NCI-H748 (cell line): ENCODE measurements around the gene ERI3.

Source experiments
- DNase-seq: peaks from one replicate; lab custom pipeline; 2025; ENCODE audit not compliant: unreplicated experiment; lab: John Stamatoyannopoulos, UW

ERI3 gene

DNA sequence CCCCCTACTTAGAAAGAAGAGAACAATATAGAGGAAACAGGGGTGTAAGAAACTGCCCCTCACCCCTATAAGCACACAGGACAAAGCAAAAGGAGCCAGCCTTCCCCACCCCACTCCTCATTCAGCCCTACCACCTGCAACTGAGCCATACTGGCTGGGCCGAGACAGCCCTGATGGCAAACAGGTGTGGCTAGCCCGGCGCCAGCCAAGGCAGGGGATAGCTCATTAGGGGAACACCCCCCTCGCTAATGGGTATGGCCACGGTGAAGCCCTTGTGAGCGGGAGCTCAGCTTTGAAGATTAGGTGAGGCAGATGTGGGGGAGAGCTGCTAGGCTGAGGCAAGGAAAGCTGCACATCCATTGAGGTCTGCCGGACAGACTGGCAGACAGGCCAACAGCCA, 65.5 kb downstream of the ERI3 start:
- DNase-seq: peak; percentile 90

DNA sequence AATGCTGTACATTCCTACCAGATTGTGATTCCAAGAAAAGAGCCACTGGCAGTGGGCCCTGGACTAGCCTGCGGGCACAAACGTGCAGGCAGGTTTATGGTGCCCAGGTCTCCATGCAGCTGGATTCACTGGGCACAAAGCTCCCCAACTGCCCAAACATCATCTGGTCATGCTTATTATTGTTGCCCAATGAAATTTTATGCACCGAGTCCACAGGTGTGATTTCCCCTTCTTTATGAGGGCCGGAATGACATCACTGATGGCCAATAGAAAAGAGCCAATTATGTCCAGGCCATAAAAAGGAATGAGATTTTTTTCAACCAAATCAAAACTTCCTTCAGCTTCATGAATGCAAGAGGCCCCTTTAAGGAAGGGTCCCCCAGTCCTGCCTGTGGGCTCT, 66.2 kb downstream of the ERI3 start:
- DNase-seq: peak; percentile 39

DNA sequence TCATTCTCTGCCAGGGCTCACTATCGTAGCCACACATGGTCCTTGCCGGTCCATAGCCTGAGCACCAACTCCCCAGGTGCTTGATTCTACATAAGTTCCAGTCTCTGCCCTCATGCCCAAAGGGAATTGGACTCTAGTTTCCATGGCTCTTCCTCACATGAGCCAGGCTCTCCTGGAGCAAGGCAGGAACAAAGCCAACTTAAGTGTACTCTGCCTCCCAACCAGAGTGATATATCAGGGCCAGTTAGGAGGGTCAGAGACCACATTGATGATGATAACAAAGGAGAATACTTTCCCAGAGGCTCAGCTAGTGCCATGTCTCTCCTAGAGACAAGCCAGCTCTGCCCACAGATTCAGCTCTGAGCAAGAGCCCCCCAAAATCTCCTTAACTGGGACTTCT, 70.9 kb downstream of the ERI3 start:
- no peak for DNase-seq

DNA sequence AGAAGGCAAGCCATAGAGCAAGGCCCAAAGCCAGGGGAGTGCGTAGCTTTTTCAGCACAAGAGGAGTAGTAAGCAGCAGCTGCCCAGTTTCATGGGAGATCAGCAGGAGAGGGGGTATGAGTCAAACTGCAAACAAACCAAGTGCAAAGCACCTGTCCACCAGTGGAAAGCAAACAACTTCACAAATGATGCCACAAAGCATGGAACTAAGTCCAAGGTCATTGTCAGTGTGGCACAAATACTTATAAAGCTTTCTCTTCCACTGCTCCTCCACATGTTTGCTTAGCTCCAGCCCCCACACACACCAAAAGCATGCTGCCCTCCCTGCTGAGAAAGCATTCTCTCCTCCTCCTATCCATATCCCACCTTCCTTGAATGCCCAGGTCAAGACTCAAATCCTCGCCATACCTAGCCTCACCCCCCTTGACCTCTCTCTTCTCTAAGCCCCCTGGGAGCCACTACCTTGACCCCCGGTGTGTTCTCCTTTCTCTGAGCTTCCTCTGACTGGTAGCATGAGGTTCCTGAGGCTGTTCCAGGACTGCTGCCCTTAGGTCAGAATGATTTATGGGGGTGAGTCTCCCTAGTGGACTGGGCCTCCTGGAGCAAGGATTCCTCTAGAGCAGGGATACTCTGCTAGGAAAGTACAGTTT, 71.4 kb downstream of the ERI3 start:
- DNase-seq: peak; percentile 94

DNA sequence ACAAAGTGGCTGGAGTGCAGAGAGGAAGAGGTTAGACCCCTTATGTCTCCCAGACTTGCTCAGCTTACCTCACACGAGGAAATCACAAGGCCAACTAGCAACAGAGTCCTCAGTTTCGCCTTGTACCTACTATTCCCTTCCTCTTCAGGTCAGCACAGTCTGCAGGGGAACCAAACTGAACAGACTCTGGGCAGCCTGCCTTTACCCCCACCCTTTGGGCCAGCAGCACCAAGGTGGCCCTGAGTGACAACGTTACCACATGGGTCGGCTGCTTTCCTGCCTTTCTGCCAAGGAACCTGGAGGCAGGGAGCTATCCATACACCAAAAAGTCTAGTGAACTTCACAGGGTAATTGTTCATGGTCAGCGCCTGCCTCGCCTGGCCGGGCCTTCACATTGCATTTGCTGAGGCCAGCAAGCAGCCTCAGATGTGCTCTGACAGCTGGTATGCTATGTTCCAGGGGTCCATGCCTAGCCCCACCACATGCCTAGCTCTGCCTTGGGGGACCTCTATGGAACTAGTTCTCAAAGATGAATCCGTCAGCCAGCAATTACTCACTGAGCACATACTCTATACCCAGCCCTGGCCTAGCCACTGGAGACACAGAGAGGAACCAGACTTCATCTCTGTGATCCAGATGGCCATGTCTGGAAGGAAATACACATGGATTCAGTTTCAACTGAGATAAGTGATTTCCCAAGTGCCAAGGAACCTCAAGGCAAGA, 72.2 kb downstream of the ERI3 start:
- DNase-seq: no peak

DNA sequence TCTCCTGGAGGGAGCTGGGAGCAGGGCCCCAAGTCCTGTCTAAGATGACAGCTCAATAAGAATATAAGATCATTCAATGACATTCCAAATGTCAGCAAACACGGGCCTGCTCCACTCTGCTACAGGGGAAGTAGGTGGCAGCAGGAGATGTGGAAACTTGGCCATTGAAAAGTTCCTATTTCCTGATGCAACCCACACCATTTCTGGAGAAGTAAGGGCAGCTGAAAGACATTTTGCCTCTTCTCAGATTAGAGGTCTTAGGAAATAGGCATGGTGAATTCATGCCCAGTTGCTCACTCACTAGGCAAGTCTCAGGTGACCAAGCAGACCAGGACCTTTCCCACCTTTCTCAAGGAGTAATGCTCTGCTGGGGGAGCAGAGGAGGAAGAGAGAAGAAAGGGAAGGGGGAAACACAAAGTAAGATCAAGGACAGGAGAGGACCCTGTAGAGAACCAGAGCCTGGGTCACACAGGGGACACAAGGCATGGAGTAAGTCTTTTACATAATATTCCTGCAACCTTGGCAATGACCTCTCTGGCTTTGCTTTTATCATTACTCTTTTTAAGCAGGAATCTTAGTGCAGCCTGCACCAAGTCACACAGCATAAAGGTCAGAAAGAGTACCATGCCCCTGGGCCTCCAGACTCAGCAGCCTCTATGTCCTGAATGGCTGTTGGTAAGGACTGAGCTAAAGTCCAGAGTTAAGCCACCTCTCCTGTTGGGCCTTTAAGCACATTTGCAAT, 72.9 kb downstream of the ERI3 start:
- no peak for DNase-seq

DNA sequence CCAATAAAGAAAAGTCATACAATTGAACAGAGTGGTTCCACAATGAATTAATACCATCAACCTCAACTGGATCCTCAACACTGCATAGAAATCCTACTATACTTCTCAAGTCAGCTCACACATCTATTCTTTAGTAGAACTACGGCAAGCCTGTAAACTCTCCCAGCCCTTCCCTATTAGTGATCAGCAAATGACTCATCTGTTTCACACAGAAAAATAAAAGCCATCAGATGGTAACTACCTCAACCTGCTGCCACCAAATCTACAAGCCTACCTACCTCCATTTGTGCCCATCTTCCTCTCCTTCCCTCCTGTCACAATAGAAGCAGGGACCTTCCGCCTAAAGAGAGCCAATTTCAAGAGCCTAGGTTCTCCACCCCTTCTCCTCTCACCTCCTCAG, 78.2 kb downstream of the ERI3 start:
- DNase-seq: no peak

DNA sequence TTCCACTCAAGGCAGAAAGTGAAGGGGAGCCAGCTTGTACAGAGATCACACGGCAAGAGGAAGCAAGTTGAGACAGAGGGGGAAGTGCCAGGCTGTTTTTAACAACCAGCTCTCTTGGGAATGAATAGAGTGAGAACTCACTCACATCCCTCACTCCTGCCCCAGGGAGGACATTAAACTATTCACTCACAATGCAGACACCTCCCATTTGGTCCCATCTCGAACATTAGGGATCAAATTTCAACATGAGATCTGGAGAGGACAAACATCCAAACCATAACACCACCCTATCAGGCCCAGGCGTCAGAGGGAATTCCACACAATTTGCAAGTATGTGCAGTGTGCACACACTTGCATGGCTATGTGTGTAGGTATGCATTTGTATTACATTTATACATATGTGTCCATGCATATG, 79.1 kb downstream of the ERI3 start:
- peak; percentile 81 for DNase-seq

DNA sequence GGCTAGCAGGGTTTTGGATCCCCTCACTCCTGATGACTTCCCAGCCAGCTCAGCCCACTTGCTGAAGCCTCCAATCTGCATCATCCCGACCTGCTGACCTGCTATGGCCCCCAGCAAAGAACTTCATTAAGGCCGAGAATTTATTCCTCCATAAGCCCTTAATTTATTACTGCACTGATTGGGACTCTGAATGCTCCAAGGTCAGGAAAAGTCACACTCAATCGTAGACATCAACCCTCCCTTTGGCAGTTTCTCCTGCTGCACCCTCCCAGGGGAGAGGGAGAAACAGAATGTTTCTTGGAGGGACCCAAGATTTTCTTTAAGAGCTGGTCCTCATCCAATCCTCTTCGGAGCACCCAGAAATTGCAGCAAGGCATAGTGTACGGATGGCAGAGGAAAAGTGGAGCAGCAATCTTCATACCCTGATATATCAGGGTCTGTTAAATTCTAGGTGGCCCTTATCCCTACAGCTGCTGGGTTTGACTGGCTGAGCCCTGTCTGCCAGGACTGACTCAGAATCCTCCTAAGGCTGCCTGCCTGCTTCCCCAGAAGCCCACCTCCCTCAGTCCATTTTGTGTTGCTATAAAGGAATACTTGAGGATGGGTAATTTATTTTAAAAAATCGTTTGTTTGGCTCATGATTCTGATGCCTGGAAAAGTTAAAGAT, 79.6 kb downstream of the ERI3 start:
- DNase-seq: no peak

DNA sequence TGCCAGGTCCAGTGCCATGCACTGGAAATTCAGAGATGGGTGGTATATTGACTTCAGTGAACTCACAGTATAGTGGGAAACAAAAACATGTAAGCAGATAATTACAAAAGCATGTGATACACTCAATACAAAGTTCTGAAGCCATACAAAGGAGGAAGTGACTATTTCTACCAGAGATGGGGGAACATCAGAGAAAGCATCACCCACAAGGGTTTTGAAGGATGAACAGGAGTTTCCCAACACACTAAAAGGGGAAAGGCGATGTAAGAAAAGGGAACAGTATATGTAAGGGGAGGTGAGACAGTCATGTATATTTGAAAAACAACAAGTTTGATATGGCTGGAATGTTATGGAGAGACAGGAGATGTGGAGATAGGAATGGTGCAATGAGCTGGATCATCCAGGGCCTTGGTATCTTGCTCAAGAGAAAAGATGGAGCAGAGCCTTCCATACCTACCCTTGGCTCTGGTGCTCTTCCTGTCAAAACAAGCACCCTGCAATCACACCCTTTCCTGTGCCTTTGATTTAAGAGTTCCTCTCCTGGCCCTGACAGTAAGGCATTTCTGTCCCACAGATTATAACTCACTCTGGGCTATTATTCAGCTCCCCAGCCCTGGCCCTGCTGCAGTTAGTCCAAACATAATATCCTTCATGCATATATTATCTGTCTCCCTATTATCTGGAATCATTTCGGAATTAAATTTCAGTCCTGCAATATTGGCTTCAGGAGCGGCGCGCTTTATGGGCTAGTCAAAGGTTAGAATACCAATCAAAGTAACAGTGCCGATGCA, 81.3 kb downstream of the ERI3 start:
- no peak for DNase-seq

DNA sequence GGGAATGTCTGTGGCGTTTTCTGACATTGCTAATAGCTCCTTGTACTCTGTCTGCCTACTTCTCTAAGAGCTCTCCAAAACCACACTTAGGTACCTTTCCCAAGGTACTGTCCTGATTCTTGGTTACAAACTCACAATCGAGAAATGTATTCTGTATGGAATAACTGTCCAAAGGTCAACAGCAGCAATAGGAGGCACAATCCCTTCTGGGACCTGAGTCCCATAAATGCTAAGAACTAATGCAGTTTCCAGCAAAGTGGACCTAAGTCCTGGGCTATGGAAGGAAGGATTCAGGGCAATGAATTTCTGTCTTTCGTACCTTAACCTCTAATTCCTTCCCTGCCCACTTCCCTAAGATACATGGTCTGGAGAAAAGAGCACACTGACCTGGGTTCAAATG, 82.1 kb downstream of the ERI3 start:
- DNase-seq: no peak

DNA sequence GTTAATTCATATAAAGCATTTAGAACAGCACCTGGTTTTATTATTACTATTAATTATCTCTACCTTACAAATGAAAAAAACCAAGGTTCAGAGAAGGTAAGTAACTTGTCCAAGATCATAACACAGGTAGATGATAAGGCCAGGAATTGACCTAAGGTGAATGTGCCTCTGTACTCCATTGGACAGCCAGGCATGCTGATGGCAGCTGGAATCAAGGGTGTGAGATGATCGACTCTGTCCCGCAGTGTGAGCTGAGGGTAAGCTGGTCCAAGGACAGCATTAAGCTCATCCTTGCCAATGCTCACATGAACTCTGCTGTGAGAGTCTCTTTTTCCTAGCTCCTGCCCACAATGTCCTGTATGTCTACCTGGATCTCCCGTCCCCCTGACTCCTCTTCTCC, 83.4 kb downstream of the ERI3 start:
- no peak for DNase-seq

DNA sequence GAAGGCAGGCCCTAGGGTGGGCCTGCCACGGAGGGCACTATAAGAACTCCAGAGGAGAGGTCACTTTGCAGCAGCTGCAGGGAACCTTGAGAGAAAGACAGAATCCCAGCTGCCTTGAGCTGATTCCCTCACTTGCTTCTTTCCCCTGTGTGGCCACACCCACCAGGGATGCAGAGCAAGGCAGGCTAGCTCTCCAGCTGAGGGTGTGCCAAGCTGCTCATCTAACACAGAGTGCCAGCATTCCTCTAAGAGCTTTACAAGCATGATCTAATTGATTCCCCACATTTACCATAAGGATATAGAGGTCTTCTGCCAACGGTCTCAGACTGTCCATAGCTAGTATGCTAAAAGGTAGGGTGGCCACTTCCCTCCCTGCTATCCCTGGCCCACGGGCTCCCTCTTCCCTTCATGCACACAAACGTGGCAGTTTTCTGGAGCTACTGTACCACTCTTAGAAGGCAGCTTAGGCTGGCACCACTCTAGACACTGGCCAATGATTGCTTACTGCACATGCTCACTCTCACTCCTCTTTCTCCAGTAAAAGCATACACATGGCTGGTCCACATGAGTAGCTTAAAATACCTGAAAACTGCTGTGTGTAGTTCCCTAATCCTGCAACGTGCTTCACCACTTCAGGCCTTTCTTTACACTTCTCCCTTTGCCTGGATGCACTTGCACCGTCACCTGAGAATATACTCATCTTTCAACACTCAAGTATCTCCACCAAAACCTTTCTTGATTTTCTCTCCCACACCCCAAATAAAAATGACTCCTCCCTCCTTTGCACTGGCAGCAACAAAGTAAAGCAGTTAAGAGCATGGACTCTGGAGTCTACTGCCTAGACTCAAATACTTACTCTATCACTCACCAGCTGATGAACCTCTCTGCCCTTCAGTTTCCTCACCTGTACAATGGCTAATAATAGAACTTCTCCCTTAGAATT, 84.1 kb downstream of the ERI3 start:
- no peak for DNase-seq

DNA sequence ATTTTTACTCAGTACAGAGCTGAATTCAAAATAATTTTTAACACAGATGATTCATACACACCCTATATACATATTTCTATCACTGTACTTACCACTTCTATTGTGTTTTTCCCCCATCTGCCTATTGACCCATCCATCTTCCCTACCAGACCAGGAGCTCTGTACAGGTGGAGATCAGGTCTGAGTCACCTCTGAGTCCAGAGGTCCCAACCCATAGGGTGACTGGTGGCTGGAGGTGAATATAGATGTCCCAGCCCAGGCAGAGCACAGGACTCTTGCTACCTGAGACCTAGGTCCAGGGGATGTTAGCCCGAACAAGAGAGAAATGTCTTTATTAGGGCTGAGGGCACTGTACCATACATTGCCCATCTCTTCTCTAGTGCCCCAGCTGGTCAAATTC, 87.0 kb downstream of the ERI3 start:
- no peak for DNase-seq

DNA sequence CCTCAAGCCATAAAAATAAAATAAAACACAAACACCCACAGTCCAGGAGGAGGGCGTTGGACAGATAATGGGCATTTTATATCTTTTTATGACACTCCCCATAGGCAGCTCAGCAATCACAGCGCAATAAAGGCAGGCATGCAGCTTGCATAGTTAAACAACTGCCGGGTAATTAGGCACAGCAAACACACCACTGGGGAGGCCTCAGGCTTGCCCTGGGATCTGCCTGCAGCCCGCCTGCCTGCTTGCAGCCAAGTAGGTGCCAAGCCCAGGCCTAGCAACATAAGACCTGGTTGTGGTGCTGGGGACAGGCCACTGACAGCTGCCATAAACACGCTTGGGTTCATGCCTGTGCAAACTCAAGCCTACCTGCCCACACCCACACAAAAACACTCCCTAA, 87.6 kb downstream of the ERI3 start:
- DNase-seq: peak; percentile 95

DNA sequence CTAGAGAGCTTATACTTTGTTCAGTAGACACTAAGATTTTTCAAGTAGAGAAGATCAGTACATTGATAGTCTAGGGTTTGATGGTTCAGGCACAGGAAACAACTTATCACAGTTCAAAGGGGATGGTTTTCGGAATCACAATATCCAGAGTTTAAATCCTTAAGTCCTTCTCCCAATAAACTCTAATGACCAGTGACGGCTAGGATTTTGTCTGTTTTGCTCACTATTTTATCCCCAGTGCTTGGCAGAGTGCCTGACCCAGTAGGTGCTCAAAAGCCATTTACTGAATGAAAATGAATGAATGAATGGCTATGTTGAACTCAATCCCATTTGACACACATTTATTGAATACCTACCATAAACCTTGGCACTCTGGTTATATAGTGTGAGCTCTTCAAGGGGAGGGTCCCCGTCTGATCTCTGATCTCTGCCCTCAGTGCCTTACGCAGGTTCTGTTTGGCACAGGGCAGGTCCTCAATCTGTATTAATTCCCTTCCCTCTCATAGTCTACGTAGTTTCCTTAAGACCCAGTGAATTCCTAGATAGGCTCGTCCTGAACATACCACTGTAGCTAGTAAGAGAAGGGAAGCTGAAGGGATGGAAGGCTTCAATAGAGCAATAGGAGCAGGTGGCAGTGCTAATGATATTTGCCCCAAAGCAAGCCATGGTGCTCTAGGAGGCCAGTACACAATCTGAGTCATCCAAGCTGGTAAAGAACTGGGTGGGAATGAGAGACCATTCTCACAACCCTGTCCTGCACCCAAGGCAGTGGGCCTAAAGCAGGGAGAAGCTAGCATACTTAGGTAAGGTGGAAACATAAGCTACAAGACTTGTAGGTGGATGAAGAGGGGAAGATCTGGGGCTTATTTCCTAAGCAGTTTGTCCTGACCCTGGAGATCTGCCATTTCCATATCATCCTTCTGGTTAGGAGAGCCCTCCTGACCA, 88.4 kb downstream of the ERI3 start:
- peak; percentile 39 for DNase-seq

DNA sequence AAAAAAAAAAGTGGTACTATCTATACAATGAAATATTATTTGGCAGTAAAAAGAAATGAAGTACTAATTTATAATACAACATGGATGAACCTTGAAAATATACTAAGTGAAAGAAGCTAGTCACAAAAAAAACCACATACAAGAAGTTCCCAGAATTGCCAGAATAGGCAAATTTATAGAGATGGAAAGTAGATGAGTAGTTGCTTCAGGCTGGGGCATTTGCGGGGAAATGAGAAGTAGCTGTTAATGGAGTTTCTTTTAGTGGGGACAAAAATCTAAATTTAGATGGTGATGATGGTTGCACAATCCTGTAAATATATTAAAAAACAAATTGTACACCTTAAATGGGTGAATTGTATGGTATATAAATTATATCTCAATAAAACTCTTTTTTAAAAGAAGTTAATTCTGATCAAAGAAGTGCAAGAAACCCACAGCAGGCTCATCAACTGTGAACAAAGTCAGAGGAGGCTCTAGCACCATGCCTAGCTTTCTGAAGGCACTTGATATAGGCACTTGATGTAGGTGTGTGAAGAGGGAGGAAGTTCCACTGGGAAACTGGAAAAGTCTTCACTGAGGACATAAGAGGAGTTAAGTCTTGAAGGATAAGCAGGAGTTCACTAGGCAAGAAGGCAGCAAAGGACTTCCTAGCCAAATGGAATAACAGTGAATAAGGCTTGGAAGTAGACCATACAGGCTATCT, 89.2 kb downstream of the ERI3 start:
- DNase-seq: no peak

DNA sequence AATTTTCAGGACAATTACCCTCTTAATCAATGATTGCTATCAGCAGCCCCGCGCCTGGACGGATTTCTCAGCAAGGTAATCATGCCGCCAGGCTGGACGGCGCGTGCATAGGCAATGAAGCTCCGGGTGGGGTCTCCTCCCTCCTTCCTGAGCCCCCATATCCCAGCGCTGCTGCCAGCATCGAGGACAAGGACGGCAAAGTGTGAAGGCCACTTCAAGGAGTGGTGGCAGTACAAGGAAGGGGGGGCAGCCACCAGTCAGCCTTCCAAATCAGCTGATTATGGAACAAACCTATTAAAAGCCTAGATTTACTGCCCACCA, 90.6 kb downstream of the ERI3 start:
- no peak for DNase-seq
